Measurements from ENCODE around the gene ATRNL1.

ATRNL1 gene

DNA sequence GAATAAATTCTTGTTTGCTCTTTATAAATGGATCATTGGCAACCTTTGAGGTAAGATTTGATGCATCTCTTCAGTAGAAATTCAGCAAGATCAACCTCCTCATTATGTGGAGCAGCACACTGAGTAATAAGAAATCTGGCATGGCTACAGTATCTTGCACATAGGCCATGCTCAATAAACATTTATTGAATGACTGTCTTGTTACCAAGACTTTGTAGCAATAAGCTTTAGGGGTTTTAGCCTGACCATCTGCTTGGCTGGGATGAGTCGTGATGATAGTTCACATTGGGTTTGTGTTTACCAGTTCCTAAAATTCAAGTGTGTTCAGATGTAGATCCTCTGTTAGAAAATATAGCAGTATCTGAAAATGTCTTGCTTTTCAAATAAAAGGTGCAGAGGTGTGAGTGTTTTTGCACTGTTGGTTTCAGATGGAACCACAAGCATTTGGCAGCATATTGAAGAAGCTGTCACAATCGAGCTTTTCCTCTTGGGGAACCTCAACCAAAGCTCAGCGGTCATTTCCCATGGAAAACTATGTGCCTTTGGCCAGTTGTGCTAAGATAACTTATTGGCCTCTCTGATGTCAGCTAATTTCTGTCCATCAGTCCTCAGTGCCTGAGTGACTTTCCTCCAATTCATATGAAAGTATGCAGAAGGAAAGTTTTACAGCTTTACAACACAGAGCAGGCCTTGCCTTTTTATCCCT lies 737.3 kb downstream of the ATRNL1 start:
- POLR2A ChIA-PET = no interaction called here
- no peak for TF ChIP-seq CTBP1 (IDR thresholded peaks at IDR 0.05; ENCODE audit: borderline replicate concordance)
- no peak for TF ChIP-seq LEF1 (IDR thresholded peaks at IDR 0.05; ENCODE audit: borderline replicate concordance)
- TF ChIP-seq ARNT (IDR thresholded peaks at IDR 0.05) = no peak
- no peak for DNase-seq (ENCODE audit: extremely low spot score)
- CTCF ChIA-PET = interaction anchor here (1.1 kb wide), 1 partner anchor 16 kb away, joined by 3 read pairs; no protein-coding TSS in a partner anchor

DNA sequence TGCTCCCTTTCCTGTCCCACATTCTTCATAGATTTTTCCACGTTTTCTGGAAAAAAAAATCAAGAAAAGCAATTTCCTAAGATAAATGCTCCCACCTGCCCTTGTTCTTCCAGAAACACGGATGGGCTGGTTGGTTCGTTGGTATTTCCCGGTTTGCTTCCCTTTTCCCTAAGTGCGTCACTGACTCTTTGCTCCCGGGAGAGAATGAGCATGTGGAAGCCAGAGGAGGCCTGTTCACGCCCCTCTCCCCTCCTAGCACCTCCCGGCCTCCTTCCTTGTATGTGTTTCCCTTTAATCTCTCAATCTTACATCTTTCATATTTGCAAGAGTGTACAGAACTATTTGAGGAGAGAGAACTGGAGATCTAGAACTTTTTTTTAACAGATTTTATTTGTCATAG lies 737.9 kb downstream of the ATRNL1 start:
- no peak for TF ChIP-seq L3MBTL2 (conservative IDR thresholded peaks at IDR 0.05)
- TF ChIP-seq TARDBP (IDR thresholded peaks at IDR 0.05) = no peak
- no peak for TF ChIP-seq ARNT (IDR thresholded peaks at IDR 0.05)
- no peak for TF ChIP-seq ELF4 (IDR thresholded peaks at IDR 0.05)
- TF ChIP-seq ZNF384 (IDR thresholded peaks at IDR 0.05) = no peak
- TF ChIP-seq NFRKB (IDR thresholded peaks at IDR 0.05) = no peak
- TF ChIP-seq FOXK2 (IDR thresholded peaks at IDR 0.05) = no peak
- TF ChIP-seq, protein P1, sequence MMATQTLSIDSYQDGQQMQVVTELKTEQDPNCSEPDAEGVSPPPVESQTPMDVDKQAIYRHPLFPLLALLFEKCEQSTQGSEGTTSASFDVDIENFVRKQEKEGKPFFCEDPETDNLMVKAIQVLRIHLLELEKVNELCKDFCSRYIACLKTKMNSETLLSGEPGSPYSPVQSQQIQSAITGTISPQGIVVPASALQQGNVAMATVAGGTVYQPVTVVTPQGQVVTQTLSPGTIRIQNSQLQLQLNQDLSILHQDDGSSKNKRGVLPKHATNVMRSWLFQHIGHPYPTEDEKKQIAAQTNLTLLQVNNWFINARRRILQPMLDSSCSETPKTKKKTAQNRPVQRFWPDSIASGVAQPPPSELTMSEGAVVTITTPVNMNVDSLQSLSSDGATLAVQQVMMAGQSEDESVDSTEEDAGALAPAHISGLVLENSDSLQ (IDR thresholded peaks at IDR 0.05) = no peak
- TF ChIP-seq BHLHE40 (IDR thresholded peaks at IDR 0.05; ENCODE audit: borderline replicate concordance) = no peak
- no peak for TF ChIP-seq FOXA1 (IDR thresholded peaks at IDR 0.05)
- TF ChIP-seq FOXM1 (IDR thresholded peaks at IDR 0.05; ENCODE audit: borderline replicate concordance) = no peak
- no peak for TF ChIP-seq SUZ12 (IDR thresholded peaks at IDR 0.05)
- no peak for TF ChIP-seq CTBP1 (IDR thresholded peaks at IDR 0.05; ENCODE audit: borderline replicate concordance)
- TF ChIP-seq LEF1 (IDR thresholded peaks at IDR 0.05; ENCODE audit: borderline replicate concordance) = no peak
- no peak for TF ChIP-seq SP1 (IDR thresholded peaks at IDR 0.05)
- TF ChIP-seq HDGF (IDR thresholded peaks at IDR 0.05; ENCODE audit: borderline replicate concordance) = no peak
- POLR2A ChIA-PET = no interaction called here
- DNase-seq (ENCODE audit: extremely low spot score) = no peak
- CTCF ChIA-PET = interaction anchor here (1.1 kb wide), 1 partner anchor 15 kb away, joined by 3 read pairs; no protein-coding TSS in a partner anchor

DNA sequence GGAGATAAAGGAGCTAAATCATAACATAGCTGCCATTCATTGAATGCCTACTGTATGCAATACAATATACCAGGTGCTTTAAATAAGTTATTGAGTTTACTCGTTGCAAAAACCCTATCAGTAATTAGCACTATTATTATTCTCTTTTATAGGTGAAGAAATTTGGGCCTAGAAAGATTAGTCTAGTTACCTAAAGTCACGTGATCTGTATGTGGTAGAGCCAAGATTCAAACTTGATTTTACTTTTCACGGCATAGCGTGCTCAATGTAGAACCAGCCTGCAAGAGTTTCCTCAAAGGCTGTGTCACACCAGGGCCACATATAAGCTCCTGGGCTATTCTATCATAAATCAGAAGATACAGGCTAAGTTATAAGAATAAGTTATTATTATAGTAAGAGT lies 740.0 kb downstream of the ATRNL1 start:
- TF ChIP-seq ARNT (IDR thresholded peaks at IDR 0.05) = no peak
- TF ChIP-seq, protein P1 (IDR thresholded peaks at IDR 0.05) = no peak
- no peak for TF ChIP-seq L3MBTL2 (conservative IDR thresholded peaks at IDR 0.05)
- no peak for TF ChIP-seq TARDBP (IDR thresholded peaks at IDR 0.05)
- no peak for TF ChIP-seq SUZ12 (IDR thresholded peaks at IDR 0.05)
- TF ChIP-seq BHLHE40 (IDR thresholded peaks at IDR 0.05; ENCODE audit: borderline replicate concordance) = no peak
- ChIA-PET CTCF (no interaction called here), POLR2A (no interaction called here)
- DNase-seq (ENCODE audit: extremely low spot score) = no peak

DNA sequence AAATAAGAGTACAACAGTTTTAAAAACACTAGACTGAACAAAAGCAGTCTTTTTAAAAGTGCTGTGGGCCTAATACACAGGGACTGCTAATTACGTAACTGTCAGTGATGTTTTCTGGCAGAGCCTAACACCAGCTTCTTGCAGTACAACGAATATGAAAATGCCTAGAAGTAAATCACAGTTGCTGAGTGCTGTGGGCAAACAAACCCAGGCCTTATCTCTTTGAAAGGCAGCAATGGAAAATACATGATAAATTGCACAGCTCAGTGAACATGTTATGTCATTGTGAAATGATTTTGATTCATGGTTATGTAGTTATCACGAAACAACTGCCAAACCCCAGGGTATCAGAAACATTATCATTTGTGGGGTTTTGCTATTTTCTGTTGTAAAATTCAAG lies 751.4 kb downstream of the ATRNL1 start:
- POLR2A ChIA-PET = no interaction called here
- DNase-seq (ENCODE audit: extremely low spot score) = peak; percentile 15
- CTCF ChIA-PET = no interaction called here
- TF ChIP-seq BHLHE40 (IDR thresholded peaks at IDR 0.05; ENCODE audit: borderline replicate concordance) (no peak), SP1 (IDR thresholded peaks at IDR 0.05) (no peak), FOXA1 (IDR thresholded peaks at IDR 0.05) (no peak), ARNT (IDR thresholded peaks at IDR 0.05) (no peak), FOXM1 (IDR thresholded peaks at IDR 0.05; ENCODE audit: borderline replicate concordance) (no peak), NFRKB (IDR thresholded peaks at IDR 0.05) (no peak), L3MBTL2 (conservative IDR thresholded peaks at IDR 0.05) (no peak), CTBP1 (IDR thresholded peaks at IDR 0.05; ENCODE audit: borderline replicate concordance) (peak; percentile 32; the same call in 1 of the 2 replicates), TARDBP (IDR thresholded peaks at IDR 0.05) (no peak), LEF1 (IDR thresholded peaks at IDR 0.05; ENCODE audit: borderline replicate concordance) (no peak), SUZ12 (IDR thresholded peaks at IDR 0.05) (no peak), ZNF384 (IDR thresholded peaks at IDR 0.05) (no peak)
- TF ChIP-seq, protein P1 (IDR thresholded peaks at IDR 0.05) = peak; percentile 83

DNA sequence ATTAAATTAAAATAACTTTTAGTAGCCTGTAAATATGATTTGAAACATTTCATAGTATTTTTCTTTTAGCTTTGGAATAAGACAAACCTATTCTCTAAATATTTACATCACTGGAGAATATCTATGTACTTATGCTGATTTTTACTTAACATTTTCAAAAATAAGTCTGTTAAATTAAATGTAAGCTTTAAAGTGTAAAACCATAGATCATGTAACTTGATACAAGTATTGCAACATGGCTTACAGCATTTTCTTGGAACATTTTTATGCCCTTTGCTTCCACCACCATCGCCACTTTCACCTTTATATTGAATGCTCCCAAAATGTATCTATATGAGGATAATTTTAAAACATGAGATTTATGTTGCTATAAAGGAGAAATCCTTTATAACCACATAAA lies 752.8 kb downstream of the ATRNL1 start:
- ChIA-PET CTCF (interaction anchor here (1.0 kb wide), 1 partner anchor 15 kb away, joined by 3 read pairs; no protein-coding TSS in a partner anchor), POLR2A (no interaction called here)
- no peak for DNase-seq (ENCODE audit: extremely low spot score)
- TF ChIP-seq NFRKB (IDR thresholded peaks at IDR 0.05) (no peak), BHLHE40 (IDR thresholded peaks at IDR 0.05; ENCODE audit: borderline replicate concordance) (no peak), ZNF384 (IDR thresholded peaks at IDR 0.05) (no peak), CTBP1 (IDR thresholded peaks at IDR 0.05; ENCODE audit: borderline replicate concordance) (no peak), HDGF (IDR thresholded peaks at IDR 0.05; ENCODE audit: borderline replicate concordance) (no peak), SUZ12 (IDR thresholded peaks at IDR 0.05) (no peak), L3MBTL2 (conservative IDR thresholded peaks at IDR 0.05) (no peak), ELF4 (IDR thresholded peaks at IDR 0.05) (no peak), FOXK2 (IDR thresholded peaks at IDR 0.05) (no peak), LEF1 (IDR thresholded peaks at IDR 0.05; ENCODE audit: borderline replicate concordance) (no peak), FOXA1 (IDR thresholded peaks at IDR 0.05) (no peak), FOXM1 (IDR thresholded peaks at IDR 0.05; ENCODE audit: borderline replicate concordance) (no peak), TARDBP (IDR thresholded peaks at IDR 0.05) (no peak)
- TF ChIP-seq, protein P1 (IDR thresholded peaks at IDR 0.05) = no peak
